Motor neuron (in vitro differentiated cells): ENCODE data around the gene TPSD1. TPM values are rescaled to one million over a fixed set of nuclear protein-coding genes. Genes with fewer than 3 reads are reported as not detected.
A peak's percentile ranks its signal among the peaks of the same experiment; 100 is the strongest.
"Not testable (repeated sequence)": the region's sequence is repeated elsewhere in the genome, so short reads cannot be mapped to it uniquely, and the experiment has no call there.

Experiments used
- ATAC-seq, 8 experiments: fragments of 200-7000 bp; cut with Tn5 transposase; replicated peaks in 6 of 8; 2 replicates each; pipeline ENCODE4 v1.8.0; 2021; ENCODE audit warnings: mild to moderate bottlenecking in 8 of 8, moderate library complexity in 8 of 8
- H3K27ac ChIP-seq, 2 donors: fragments of 250-450 bp; sonication (Bioruptor Pico); 2 replicates each; pipeline ENCODE4 v1.9.0; 2021; ENCODE audit warnings: antibody characterized with exemption in 2 of 2, mild to moderate bottlenecking in 2 of 2, moderate library complexity in 1 of 2
- H3K4me1 ChIP-seq, 2 donors: fragments of 250-450 bp; sonication (Bioruptor Pico); replicated peaks in 1 of 2; 2 replicates each; pipeline ENCODE4 v1.6.1; 2021; ENCODE audit warnings: antibody characterized with exemption in 2 of 2, mild to moderate bottlenecking in 2 of 2, moderate library complexity in 1 of 2
- H3K4me3 ChIP-seq, 5 donors: fragments of 250-450 bp; sonication (Bioruptor Pico); 2 replicates each; pipeline ENCODE4 v1.9.0; 2021; ENCODE audit warnings: antibody characterized with exemption in 5 of 5, mild to moderate bottlenecking in 5 of 5, moderate library complexity in 4 of 5
- whole genome bisulfite sequencing, 10 experiments: fragments of 450-650 bp; shearing (Covaris generic); methylation state at CpG; one replicate each; pipeline ENCODE4 v1.0.0; 2022; 5-methylcytosine and 5-hydroxymethylcytosine counted together
- in situ Hi-C, 9 experiments: fragments of 400-800 bp; cut with MboI; loops; one replicate each; pipeline ENCODE4 v1.15.0; 2021; ENCODE audit warnings: low sequenced_read_pairs in 9 of 9, low pct_unique_long_range_greater_than_20kb in 2 of 9; ENCODE audit not compliant: unreplicated experiment in 9 of 9
- total RNA-seq, 8 experiments: library from RNA; unstranded; fragments of 300-600 nt; gene quantifications; 2 replicates each; pipeline versions ENCODE4 v1.2.3 to v1.2.4, GENCODE V29; 2022

TPSD1 gene
- total RNA-seq, 8 experiments from 2014 or later = 0.14 to 0.28 (median 0.24) TPM; not detected in 5

DNA sequence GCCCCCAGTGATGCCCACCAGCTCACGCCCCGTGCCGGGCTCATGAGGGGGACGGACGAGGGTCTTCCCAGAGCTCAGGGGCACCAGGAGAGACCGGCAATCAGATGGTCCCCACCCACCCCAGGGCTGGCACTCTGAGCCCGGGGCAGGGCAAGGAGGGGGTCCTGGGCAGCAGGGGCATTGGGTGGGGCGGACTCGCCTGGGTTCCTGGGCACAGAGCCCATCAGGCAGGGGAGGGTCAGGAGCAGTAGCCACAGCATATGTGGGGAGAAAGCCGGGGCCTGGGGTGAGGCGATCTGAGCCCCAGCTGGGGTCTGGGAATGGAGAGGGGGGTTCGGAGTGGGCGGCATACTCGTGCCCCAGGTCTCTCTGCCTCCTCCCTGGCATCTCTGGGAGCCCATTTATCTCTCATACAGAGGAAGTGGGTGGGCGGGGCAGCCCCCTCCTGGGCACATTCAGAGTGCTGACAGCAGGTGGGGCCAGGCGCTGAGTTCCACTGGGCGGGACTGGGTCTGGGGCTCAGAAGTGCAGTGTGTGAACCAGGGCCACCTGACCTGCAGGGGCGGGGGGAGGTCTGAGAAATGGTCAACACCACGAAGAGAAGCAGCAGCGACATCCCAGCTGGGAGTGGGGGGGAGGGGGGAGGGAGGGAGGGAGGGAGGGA lies 33.1 kb downstream of the TPSD1 start:
- Histone ChIP-seq H3K27ac (no peak overlapping the region), H3K4me1 (peaks cover 12 to 19% of the 10 kb centered on the region in 2 donors), H3K4me3 (no peak overlapping the region)
- ATAC-seq = peak in 6 of 8 experiments; percentile 34 to 84 (median 74)
- WGBS, 10 experiments = no CpG with 5 or more reads among the region's 20 CpGs
- in situ Hi-C loops = no loop called here

DNA sequence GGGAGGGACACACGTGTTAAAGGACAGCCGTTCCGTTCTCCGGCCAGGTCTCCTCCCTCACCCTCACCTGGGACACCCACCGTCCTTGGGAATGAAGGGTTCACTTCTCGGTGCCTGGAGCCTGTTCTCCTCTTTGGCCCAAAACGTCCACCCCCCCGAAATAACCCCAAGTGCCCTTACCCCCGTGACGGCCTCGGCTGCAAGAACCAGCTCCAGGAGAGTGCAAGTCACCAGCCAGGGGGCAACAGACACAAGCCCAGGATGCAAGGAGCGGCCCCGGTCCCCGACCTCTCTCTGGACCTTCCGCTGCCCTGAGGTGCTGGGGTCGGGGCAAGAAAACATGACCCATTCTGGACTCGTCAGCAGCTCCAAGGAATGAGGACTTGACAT lies 33.6 kb downstream of the TPSD1 start:
- peak in 5 of 8 experiments; percentile 32 to 57 (median 43) for ATAC-seq
- Histone ChIP-seq H3K4me3 (no peak overlapping the region), H3K27ac (no peak overlapping the region), H3K4me1 (peaks cover 12 to 19% of the 10 kb centered on the region in 2 donors)
- in situ Hi-C loops = no loop called here
- WGBS, 10 experiments = 0 to 40% (median 0%) methylated on average over 1 to 2 of the region's 17 CpGs; no CpG with 5 or more reads in 7 of the 10 experiments

GRCh38 chr16:1290063-1290501 lies 34.2 kb downstream of the TPSD1 start:
- peak in 5 of 8 experiments; percentile 51 to 82 (median 71) for ATAC-seq
- H3K4me1 ChIP-seq = peaks cover 12 to 19% of the 10 kb centered on the region in 2 donors
- in situ Hi-C loops = no loop called here
- 6 to 45% (median 12%) methylated on average over 2 to 6 of the region's 22 CpGs; no CpG with 5 or more reads in 6 of the 10 experiments for WGBS, 10 experiments
- no peak overlapping the region for H3K27ac ChIP-seq
- H3K4me3 ChIP-seq = no peak overlapping the region

DNA sequence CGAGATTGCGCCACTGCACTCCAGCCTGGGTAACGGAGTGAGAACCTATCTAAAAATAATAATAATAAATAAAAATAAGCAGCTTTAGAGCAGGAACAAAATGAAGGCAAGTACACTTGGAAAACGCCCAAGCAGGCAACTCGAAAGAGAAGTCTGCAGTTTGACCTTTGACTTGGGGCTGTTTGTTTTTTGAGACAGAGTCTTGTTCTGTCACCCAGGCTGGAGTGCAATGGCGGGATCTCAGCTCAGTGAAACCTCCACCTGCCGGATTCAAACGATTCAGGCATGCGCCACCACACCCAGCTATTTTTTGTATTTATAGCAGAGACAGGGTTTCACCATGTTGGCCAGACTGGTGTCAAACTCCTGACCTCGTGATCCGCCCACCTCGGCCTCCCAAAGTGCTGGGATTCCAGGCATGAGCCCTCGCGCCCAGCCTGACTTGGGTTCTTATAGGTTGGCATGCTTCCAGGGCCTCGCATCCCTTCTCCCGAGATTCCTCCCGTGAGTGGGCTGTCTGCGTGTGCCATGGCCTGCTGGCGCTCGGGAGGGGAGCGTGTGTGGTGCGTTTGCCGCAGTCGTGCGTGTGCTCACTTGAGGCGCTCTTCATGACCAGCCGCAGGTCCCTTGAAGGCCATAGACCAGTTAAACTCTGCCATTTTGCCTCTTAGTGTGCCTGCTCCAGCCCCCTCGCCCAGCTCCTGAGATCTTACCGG lies 35.1 kb downstream of the TPSD1 start:
- H3K27ac ChIP-seq = no peak overlapping the region
- peaks cover 12 to 19% of the 10 kb centered on the region in 2 donors for H3K4me1 ChIP-seq
- in situ Hi-C loops = no loop called here
- no peak for ATAC-seq
- WGBS, 10 experiments = 27 to 100% (median 62%) methylated on average over 1 to 10 of the region's 29 CpGs; no CpG with 5 or more reads in 1 of the 10 experiments
- H3K4me3 ChIP-seq = no peak overlapping the region

GRCh38 chr16:1291576-1291974 lies 35.7 kb downstream of the TPSD1 start:
- no peak for ATAC-seq
- Histone ChIP-seq H3K27ac (no peak overlapping the region), H3K4me3 (no peak overlapping the region), H3K4me1 (peaks cover 12 to 19% of the 10 kb centered on the region in 2 donors)
- in situ Hi-C loops = no loop called here
- WGBS, 10 experiments = 29 to 94% (median 61%) methylated on average over 1 to 7 of the region's 17 CpGs; no CpG with 5 or more reads in 2 of the 10 experiments

GRCh38 chr16:1292208-1292607 lies 36.3 kb downstream of the TPSD1 start:
- in situ Hi-C loops, H3K4me3 ChIP-seq, ATAC-seq, H3K27ac ChIP-seq: not testable (repeated sequence)
- H3K4me1 ChIP-seq = peaks cover 12 to 19% of the 10 kb centered on the region in 2 donors
- 90 to 100% methylated on average over 1 to 2 of the region's 6 CpGs; no CpG with 5 or more reads in 8 of the 10 experiments for WGBS, 10 experiments

- H3K27ac ChIP-seq, ATAC-seq, in situ Hi-C loops, H3K4me3 ChIP-seq: not testable (repeated sequence)
- H3K4me1 ChIP-seq = peaks cover 12 to 19% of the 10 kb centered on the region in 2 donors
- 17 to 100% (median 83%) methylated on average over 1 to 4 of the region's 8 CpGs; no CpG with 5 or more reads in 2 of the 10 experiments for WGBS, 10 experiments
These were observed 36.9 kb downstream of the TPSD1 start for GRCh38 chr16:1292808-1293207.

DNA sequence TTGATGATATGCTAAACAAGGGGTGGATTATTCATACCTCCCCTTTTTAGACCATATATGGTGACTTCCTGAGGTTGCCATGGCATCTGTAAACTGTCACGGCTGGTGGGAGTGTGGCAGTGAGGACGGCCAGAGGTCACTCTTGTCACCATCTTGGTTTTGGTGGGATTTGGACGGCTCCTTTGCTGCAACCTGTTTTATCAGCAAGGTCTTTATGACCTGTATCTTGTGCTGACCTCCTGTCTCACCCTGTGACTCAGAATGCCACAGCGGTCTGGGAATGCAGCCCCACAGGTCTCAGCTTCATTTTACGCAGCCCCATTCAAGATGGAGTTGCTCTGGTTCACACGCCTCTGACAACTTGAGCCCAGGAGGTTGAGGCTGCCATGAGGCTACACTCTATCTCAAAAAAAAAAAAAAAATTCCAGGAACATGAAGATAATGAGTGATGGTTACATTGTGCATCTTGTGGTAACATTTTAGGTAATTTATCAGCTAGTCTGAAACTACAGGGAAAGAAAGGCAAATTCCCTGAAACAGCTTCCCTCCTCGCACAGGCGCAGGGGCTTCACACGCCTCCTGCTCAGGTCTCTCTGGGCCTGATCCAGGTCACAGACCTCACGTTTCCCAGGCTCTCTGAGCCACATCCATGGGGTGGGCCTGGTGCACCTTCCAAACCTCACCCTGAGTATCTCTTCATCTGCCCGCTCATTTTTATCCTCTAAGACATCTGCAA lies 38.2 kb downstream of the TPSD1 start:
- H3K4me3 ChIP-seq = no peak overlapping the region
- in situ Hi-C loops = no loop called here
- ATAC-seq = no peak
- WGBS, 10 experiments = 33 to 100% (median 81%) methylated on average over 1 to 8 of the region's 11 CpGs; no CpG with 5 or more reads in 2 of the 10 experiments
- H3K4me1 ChIP-seq = peaks cover 10 to 14% of the 10 kb centered on the region in 2 donors
- no peak overlapping the region for H3K27ac ChIP-seq

DNA sequence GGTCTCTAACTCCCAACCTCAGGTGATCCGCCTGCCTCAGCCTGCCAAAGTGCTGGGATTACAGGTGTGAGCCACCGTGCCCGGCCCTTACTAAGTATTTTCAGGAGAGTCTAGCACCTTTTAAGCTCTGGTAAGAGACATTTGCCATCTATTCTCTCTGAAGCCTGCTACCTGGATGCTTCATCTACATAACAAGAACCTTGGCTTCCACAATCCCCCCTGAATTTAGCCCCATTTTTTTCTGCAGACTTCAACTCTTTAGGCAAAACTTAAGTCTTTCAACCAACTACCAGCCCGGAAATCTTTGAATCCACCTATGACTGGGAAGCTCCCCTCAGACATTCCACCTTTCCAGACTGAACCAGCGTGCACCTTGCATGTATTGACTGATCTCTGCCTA lies 39.6 kb downstream of the TPSD1 start:
- H3K4me3 ChIP-seq = no peak overlapping the region
- in situ Hi-C loops = no loop called here
- H3K4me1 ChIP-seq = peaks cover 0 to 2% of the 10 kb centered on the region in 2 donors
- no peak for ATAC-seq
- 0 to 92% (median 31%) methylated on average over 1 to 5 of the region's 5 CpGs; no CpG with 5 or more reads in 2 of the 10 experiments for WGBS, 10 experiments
- no peak overlapping the region for H3K27ac ChIP-seq

DNA sequence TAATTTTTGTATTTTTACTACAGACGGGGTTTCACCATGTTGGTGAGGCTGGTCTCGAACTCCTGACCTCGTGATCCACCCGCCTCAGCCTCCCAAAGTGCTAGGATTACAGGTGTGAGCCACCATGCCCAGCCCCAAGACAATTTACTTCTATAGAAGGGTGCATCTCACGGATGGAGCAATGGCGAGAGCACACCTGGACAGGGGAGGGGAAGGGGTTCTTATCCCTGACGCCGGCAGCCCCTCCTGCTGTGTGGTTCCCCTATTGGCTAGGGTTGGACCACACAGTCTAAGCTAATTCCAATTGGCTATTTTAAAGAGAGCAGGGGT lies 40.8 kb downstream of the TPSD1 start:
- in situ Hi-C loops, ATAC-seq, H3K27ac ChIP-seq, H3K4me1 ChIP-seq, H3K4me3 ChIP-seq: not testable (repeated sequence)
- 20 to 100% (median 69%) methylated on average over 1 to 5 of the region's 8 CpGs; no CpG with 5 or more reads in 4 of the 10 experiments for WGBS, 10 experiments

GRCh38 chr16:1297018-1297696 lies 41.3 kb downstream of the TPSD1 start:
- Histone ChIP-seq H3K4me3 (no peak overlapping the region), H3K4me1 (peaks cover 0 to 7% of the 10 kb centered on the region in 2 donors), H3K27ac (no peak overlapping the region)
- ATAC-seq = peak in 4 of 8 experiments; percentile 14 to 52 (median 25)
- 20 to 72% (median 52%) methylated on average over 1 to 6 of the region's 6 CpGs; no CpG with 5 or more reads in 1 of the 10 experiments for WGBS, 10 experiments
- in situ Hi-C loops = no loop called here

DNA sequence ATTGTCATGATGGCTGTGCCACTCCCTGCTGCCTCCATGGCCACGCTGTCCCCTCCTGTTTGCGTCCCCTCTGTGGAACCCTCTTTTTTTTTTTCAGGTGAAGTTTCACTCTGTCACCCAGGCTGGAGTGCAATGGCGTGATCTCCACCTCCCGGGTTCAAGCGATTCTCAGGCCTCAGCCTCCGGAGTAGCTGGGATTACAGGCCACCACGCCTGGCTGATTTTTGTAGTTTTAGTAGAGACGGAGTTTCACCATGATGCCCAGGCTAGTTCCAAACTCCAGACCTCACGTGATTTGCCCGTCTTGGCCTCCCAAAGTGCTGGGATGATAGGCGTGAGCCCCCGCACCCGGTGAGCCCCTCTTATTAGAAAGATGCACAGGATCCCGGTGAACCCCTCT lies 42.5 kb downstream of the TPSD1 start:
- peaks cover 0 to 7% of the 10 kb centered on the region in 2 donors for H3K4me1 ChIP-seq
- no peak overlapping the region for H3K27ac ChIP-seq
- in situ Hi-C loops = no loop called here
- H3K4me3 ChIP-seq = no peak overlapping the region
- ATAC-seq = no peak
- 72 to 98% (median 81%) methylated on average over 2 to 11 of the region's 14 CpGs; no CpG with 5 or more reads in 1 of the 10 experiments for WGBS, 10 experiments
